BJ (cell line): ENCODE data around the gene MAP3K12. TPM values are rescaled to one million over a fixed set of nuclear protein-coding genes. Genes with fewer than 3 reads are reported as not detected.

Experiments used
- CTCF ChIA-PET: fragments of 350-600 bp; formaldehyde crosslinking; extraction: SDS; loops from one replicate; lab custom pipeline; 2021; ENCODE audit warnings: antibody characterized with exemption, inconsistent platforms; lab: Yijun Ruan, JAX
- POLR2A ChIA-PET: fragments of 300-600 bp; sonication (Branson Sonifier 250); formaldehyde crosslinking; extraction: SDS; loops from one replicate; lab custom pipeline; 2021; ENCODE audit warnings: antibody characterized with exemption; lab: Charles Lee
- DNase-seq: peaks from one replicate; pipeline ENCODE4 v3.0.0-alpha.2; 2011; ENCODE audit warnings: low read depth
- H3K27me3 ChIP-seq: 2 replicates; pipeline ENCODE4 v1.6.0; 2011; ENCODE audit warnings: low read length; ENCODE audit not compliant: control insufficient read depth, insufficient read depth
- H3K36me3 ChIP-seq: 2 replicates; pipeline ENCODE4 v1.5.1; 2011; ENCODE audit warnings: low read length; ENCODE audit not compliant: control insufficient read depth, insufficient read depth
- H3K4me3 ChIP-seq: 2 replicates; pipeline ENCODE4 v1.5.1; 2011; ENCODE audit warnings: low read depth, mild to moderate bottlenecking, control low read depth, low read length
- polyA plus RNA-seq: library from polyadenylated mRNA; depleted of rRNA; stranded (reverse); fragments of >200 nt; gene quantifications from 2 replicates; pipeline ENCODE4 v1.2.3, GENCODE V29; 2011
- TF ChIP-seq, protein P1 (sequence below): IDR thresholded peaks from 2 replicates; pipeline ENCODE4 v1.5.1; 2011; ENCODE audit warnings: low read depth, mild to moderate bottlenecking, control low read depth, inconsistent platforms, low read length, moderate library complexity; ENCODE audit not compliant: insufficient read depth

Gene MAP3K12
- polyA plus RNA-seq, 1 experiment: 61.2 TPM

DNA sequence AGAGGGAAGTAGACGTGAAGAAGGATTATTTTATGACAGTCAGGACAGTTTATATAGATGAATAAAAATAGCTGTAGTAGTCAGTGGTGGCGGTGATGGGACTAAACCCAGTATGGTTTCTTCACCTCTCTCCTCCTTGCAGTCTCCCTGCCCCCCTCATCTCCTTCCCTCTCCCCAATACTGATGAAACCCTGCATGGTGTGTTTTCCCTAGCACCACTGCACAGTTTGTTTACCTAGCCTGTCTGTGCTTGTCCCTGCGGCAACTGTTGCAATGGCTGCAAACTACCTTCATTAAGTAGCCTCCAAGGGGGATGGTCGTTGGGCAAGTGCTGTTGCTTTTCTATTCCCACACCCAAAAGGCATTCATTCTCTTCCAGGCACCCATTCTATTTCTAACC, 32.6 kb downstream of the MAP3K12 start:
- DNase-seq: no peak
- TF ChIP-seq, protein P1, sequence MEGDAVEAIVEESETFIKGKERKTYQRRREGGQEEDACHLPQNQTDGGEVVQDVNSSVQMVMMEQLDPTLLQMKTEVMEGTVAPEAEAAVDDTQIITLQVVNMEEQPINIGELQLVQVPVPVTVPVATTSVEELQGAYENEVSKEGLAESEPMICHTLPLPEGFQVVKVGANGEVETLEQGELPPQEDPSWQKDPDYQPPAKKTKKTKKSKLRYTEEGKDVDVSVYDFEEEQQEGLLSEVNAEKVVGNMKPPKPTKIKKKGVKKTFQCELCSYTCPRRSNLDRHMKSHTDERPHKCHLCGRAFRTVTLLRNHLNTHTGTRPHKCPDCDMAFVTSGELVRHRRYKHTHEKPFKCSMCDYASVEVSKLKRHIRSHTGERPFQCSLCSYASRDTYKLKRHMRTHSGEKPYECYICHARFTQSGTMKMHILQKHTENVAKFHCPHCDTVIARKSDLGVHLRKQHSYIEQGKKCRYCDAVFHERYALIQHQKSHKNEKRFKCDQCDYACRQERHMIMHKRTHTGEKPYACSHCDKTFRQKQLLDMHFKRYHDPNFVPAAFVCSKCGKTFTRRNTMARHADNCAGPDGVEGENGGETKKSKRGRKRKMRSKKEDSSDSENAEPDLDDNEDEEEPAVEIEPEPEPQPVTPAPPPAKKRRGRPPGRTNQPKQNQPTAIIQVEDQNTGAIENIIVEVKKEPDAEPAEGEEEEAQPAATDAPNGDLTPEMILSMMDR: no peak
- no peaks in the 10 kb centered on the region for H3K27me3 ChIP-seq
- POLR2A ChIA-PET: no interaction called here
- H3K36me3 ChIP-seq: peaks cover 52% of the 10 kb centered on the region
- CTCF ChIA-PET: no interaction called here
- no peak overlapping the region for H3K4me3 ChIP-seq

DNA sequence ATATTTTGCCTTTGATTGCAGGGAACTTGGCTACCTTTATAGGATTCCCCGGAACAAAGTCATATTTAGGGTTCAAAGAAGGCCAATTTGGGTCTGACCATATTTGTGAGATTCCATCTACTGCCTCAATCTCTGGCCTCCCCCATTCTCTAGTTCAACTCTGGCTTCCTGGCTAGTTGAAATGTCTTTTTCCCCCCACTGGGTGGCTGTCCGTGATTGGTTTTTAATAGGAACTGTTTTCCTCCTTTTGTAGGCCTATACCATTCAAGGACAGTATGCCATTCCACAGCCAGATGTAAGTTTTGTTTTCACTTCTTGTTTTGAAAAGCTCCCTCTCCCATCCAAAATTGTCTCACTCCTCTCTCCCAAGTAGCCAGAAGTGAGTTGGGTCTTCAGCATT, 33.6 kb downstream of the MAP3K12 start:
- Histone ChIP-seq H3K4me3 (no peak overlapping the region), H3K36me3 (peaks cover 59% of the 10 kb centered on the region), H3K27me3 (no peaks in the 10 kb centered on the region)
- CTCF ChIA-PET: interaction anchor here (1.0 kb wide), 1 partner anchor 10 kb away, joined by 4 read pairs; no protein-coding TSS in a partner anchor
- no peak for DNase-seq
- TF ChIP-seq, protein P1: no peak
- POLR2A ChIA-PET: no interaction called here

DNA sequence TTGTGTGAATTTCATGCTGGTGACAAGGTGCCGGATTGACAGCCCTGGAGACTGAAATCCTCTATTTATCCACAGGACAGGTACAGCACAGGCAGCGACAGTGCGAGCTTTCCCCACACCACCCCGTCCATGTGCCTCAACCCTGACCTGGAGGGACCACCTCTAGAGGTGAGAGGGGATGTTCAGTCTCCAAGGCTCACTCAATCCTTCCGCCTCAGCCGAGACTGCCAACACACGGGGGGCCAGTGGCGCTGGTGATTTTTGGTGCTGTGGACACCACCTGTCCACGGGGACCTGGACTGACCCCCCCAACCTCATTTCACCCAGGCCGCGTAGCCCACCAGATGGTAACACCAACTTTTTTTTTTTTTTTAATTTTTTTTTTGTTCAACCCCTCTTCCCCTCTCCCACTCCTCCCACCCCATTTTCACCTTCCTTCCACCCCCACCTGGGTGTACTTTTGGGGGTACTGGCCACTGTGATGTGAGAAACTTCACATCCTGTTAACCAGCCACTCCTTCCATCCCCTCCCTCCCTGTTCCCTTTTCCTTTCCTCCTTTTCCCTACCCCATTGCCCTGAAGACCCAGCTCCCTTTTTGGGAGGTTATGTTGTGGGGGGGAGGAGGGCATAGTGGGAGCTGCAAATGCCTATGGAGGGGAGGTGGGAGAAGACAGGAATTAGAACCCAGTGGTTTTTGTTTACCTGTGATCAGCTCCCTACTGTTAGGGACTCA, 34.4 kb downstream of the MAP3K12 start:
- Histone ChIP-seq H3K27me3 (no peaks in the 10 kb centered on the region), H3K36me3 (peaks cover 63% of the 10 kb centered on the region), H3K4me3 (no peak overlapping the region)
- no peak for DNase-seq
- CTCF ChIA-PET: interaction anchor here (1.0 to 1.1 kb wide), 2 partner anchors 10 to 12 kb away, joined by 3 to 4 read pairs; no protein-coding TSS in a partner anchor
- TF ChIP-seq, protein P1: no peak
- POLR2A ChIA-PET: no interaction called here

DNA sequence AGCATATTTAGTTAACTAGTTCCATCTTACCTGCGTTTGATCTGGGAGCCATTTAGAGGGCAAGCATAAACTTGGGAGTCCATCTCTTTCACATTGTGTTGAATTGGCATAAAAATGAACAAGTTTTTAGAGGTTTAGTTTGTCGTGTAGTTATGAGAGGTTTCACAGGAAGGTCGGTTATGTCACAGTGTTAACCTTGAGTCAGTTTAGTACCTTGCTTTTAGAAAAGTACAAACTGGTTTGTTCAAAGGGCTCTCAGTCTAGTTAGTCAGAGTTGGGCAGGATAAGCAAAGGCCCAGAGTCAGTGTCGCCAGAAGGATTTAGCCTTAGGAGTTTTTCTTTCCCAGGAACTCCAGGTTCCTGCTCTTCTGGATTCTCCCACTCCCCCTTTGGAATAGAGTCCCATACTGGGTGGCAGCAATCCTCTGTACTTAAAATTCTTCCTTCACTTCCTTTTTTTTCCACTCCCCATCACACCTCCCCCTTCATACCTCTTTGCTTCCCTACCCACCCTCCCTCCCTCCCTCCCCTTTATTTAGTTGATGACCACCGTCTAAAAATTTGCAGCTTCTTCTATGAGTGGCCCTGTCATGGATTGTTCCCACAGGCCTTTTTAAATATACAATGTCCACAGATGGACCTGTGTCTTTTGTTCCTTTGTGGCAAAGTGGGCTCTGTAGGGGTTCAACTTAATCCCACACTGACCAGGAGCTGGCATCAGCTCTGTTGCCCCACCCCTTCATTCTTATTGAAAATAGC, 35.3 kb downstream of the MAP3K12 start:
- DNase-seq: no peak
- TF ChIP-seq, protein P1: no peak
- no peak overlapping the region for H3K4me3 ChIP-seq
- peaks cover 62% of the 10 kb centered on the region for H3K36me3 ChIP-seq
- CTCF ChIA-PET: interaction anchor here (1.0 to 1.1 kb wide), 2 partner anchors 10 to 13 kb away, joined by 3 to 4 read pairs; no protein-coding TSS in a partner anchor
- no peaks in the 10 kb centered on the region for H3K27me3 ChIP-seq
- POLR2A ChIA-PET: no interaction called here

DNA sequence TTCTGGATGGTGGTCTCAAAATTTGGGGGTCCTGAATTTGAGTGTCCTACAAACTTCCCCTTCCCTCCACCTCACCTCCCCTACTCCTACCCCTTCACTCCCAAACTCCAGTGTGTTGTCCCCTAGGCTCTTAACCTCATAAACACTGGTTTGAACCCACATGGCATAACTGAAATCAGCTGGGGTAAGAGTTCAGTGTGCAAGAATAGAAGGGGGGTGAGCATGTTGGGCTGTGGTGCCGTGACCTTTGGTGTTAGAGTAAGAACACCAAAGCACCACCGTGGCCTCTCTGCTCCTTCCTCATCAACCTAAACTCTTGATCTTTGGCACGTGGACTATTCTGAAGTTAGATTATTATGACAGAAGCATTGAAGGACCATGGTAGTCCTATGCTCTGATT, 36.3 kb downstream of the MAP3K12 start:
- TF ChIP-seq, protein P1: no peak
- ChIA-PET CTCF (no interaction called here), POLR2A (no interaction called here)
- no peak for DNase-seq
- H3K27me3 ChIP-seq: no peaks in the 10 kb centered on the region
- no peak overlapping the region for H3K4me3 ChIP-seq
- H3K36me3 ChIP-seq: peaks cover 58% of the 10 kb centered on the region
